AG04449 (cell line): ENCODE data around the gene GFI1.

ENCODE experiments used
- CTCF ChIA-PET: fragments of 350-600 bp; formaldehyde crosslinking; extraction: SDS; loops from one replicate; lab custom pipeline; 2021; ENCODE audit warnings: antibody characterized with exemption; lab: Yijun Ruan, JAX
- POLR2A ChIA-PET: fragments of 400-600, 350-600 bp; formaldehyde crosslinking; extraction: SDS; loops from one replicate; lab custom pipeline; 2020; ENCODE audit warnings: antibody characterized with exemption, inconsistent platforms; lab: Yijun Ruan, JAX
- DNase-seq: peaks from one replicate; pipeline ENCODE4 v3.0.0-alpha.2; 2010; ENCODE audit warnings: low read depth, low spot score
- H3K4me3 ChIP-seq: 2 replicates; pipeline ENCODE4 v1.5.1; 2011; ENCODE audit warnings: low read depth, mild to moderate bottlenecking, control low read depth, low read length
- CTCF ChIP-seq: IDR thresholded peaks from one replicate; pipeline ENCODE4 v1.5.1; 2011; ENCODE audit warnings: mild to moderate bottlenecking, moderate library complexity, low read length, control low read depth, inconsistent platforms; ENCODE audit not compliant: insufficient read depth; ENCODE audit errors: missing control alignments

The GFI1 gene

DNA sequence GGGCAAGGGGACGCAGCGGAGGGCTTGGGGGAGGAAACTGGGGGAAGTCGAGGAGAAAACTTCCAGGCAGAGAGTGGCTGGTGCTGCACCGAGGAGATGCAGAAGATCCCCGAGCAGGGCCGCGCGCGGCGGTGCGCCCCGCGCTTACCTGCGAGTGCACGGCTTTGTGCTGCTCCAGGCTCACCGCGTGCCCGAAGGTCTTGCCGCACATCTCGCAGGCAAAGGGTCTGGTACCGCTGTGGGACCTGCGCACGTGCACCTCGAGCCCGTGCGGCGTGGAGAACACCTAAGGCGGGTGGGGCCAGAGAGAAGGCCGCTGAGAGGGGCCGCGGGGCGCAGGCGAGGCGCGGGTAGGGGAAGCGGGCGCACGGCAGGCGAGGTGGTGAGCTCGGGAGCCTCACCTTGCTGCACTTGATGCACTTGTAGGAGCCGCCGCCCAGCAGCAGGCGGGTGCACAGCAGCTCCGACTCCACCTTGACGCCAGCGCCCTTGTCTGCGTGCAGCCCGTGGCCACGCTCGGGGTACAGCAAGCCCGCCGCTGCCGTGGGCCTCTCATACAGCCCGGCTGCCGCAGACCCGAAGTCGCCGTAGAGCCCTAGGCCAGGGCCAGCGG is 6.4 kb downstream of the GFI1 start:
- no peak for TF ChIP-seq CTCF
- ChIA-PET CTCF (no interaction called here), POLR2A (no interaction called here)
- no peak overlapping the region for H3K4me3 ChIP-seq
- no peak for DNase-seq

DNA sequence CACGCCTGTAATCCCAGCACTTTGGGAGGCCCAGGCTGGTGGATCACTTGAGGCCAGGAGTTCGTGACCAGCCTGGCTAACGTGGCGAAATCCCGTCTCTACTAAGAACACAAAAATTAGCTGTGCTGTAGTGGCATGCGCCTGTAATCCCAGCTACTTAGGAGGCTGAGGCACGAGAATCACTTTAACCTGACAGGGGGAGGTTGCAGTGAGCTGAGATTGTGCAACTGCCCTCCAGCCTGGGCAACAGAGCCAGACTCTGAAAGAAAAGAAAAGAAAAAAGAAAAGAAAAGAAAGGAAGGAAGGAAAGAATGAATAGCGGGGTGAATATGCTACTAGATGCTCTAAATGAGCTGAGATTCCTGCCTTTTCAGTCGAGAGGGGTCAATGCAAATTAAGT is 7.1 kb downstream of the GFI1 start:
- H3K4me3 ChIP-seq, result no peak overlapping the region
- no peak for TF ChIP-seq CTCF
- ChIA-PET CTCF (interaction anchor here (0.7 kb wide), 1 partner anchor 10 kb away, joined by 3 read pairs; no protein-coding TSS in a partner anchor), POLR2A (no interaction called here)
- DNase-seq, result no peak

DNA sequence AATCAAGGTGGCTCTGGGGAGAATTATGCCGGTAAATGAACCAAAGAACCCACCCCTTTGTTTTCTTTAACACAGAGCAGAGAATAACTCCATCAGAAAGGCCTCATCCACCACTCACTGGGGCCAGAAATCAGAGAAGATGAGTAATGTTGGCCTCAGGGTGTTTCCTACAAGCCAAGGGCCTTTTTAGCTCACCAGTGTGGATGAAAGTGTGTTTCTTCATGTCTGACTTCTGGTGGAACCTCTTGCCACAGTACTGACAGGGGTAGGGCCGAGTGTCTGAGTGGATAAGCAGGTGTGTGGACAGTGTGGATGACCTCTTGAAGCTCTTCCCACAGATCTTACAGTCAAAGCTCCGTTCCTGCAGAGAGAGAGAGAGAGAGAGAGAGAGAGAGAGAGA is 8.3 kb downstream of the GFI1 start:
- POLR2A ChIA-PET, result no interaction called here
- H3K4me3 ChIP-seq, result no peak overlapping the region
- TF ChIP-seq CTCF, result no peak
- CTCF ChIA-PET, result no interaction called here
- DNase-seq, result no peak

GRCh38 chr1:92476071-92476631 is 10.6 kb downstream of the GFI1 start:
- no peak for TF ChIP-seq CTCF
- H3K4me3 ChIP-seq, result no peak overlapping the region
- ChIA-PET POLR2A (no interaction called here), CTCF (no interaction called here)
- DNase-seq, result no peak

DNA sequence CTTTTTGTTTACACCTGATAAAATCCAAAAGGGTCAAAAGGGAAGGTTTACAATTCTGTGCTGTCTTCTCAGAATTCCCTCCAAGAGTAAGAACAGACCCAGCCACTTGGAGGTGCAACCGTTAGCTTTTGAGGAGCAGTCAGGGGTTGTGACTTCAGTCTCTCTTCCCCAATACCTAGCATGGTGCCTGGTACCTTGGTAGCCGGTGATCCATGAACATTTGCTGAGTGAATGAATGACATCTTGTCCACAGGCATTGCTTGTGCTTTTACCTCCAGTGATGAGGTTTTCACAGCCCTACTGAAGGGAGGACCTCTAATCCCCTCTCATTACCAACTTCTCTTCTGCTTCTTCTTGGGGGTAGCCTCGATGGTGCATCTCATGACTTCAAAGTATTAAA is 11.7 kb downstream of the GFI1 start:
- H3K4me3 ChIP-seq, result no peak overlapping the region
- TF ChIP-seq CTCF, result no peak
- ChIA-PET POLR2A (no interaction called here), CTCF (interaction anchor here (1.1 to 1.3 kb wide), 2 partner anchors 9 to 165 kb away, joined by 3 read pairs; no protein-coding TSS in a partner anchor)
- no peak for DNase-seq

GRCh38 chr1:92473781-92474495 is 12.8 kb downstream of the GFI1 start:
- no peak overlapping the region for H3K4me3 ChIP-seq
- DNase-seq, result no peak
- CTCF ChIA-PET, result interaction anchor here (1.1 to 1.3 kb wide), 2 partner anchors 10 to 164 kb away, joined by 3 read pairs; no protein-coding TSS in a partner anchor
- no peak for TF ChIP-seq CTCF
- POLR2A ChIA-PET, result no interaction called here
